GM21825 (cell line): ENCODE results near the gene ZSWIM8.
"Not testable (repeated sequence)": the region's sequence is repeated elsewhere in the genome, so short reads cannot be mapped to it uniquely, and the experiment has no call there.

Source experiments
- ATAC-seq: cut with Tn5 transposase; IDR thresholded peaks from one replicate; pipeline ENCODE4 v1.9.1; 2021; ENCODE audit warnings: mild to moderate bottlenecking, moderate library complexity; ENCODE audit not compliant: unreplicated experiment

Gene ZSWIM8, protein sequence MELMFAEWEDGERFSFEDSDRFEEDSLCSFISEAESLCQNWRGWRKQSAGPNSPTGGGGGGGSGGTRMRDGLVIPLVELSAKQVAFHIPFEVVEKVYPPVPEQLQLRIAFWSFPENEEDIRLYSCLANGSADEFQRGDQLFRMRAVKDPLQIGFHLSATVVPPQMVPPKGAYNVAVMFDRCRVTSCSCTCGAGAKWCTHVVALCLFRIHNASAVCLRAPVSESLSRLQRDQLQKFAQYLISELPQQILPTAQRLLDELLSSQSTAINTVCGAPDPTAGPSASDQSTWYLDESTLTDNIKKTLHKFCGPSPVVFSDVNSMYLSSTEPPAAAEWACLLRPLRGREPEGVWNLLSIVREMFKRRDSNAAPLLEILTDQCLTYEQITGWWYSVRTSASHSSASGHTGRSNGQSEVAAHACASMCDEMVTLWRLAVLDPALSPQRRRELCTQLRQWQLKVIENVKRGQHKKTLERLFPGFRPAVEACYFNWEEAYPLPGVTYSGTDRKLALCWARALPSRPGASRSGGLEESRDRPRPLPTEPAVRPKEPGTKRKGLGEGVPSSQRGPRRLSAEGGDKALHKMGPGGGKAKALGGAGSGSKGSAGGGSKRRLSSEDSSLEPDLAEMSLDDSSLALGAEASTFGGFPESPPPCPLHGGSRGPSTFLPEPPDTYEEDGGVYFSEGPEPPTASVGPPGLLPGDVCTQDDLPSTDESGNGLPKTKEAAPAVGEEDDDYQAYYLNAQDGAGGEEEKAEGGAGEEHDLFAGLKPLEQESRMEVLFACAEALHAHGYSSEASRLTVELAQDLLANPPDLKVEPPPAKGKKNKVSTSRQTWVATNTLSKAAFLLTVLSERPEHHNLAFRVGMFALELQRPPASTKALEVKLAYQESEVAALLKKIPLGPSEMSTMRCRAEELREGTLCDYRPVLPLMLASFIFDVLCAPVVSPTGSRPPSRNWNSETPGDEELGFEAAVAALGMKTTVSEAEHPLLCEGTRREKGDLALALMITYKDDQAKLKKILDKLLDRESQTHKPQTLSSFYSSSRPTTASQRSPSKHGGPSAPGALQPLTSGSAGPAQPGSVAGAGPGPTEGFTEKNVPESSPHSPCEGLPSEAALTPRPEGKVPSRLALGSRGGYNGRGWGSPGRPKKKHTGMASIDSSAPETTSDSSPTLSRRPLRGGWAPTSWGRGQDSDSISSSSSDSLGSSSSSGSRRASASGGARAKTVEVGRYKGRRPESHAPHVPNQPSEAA (N-terminal part only)

DNA sequence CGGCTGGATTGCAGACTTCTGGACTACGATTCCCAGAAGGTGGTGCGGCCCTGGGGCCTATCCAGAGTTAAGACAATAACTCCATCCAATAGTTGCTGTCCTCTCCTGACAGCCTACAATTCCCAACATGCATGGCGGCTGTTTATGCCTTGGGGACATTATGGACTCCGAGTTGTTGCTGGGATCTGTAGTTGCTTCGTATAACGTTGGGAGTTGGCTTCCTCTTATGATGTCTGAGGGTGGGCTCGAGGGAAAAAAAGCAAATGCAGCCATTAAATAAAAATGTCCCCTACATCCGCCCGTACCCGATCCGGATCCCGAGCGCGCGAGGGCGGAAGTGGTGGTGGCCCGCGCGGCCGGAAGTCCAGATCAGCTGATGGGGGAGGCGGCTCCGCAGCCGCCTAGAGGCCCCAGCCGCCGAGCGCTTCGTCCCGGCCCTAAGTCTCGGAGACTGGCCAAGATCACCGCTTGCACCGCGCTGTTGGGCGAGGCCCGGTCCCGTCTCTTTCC lies at the start of gene ZSWIM8:
ZSWIM8 (plus strand) TSS at position 396 of the 510 bp plus-strand sequence. CDS start 273 bp downstream, outside the sequence.
- ATAC-seq: peak; percentile 71

DNA sequence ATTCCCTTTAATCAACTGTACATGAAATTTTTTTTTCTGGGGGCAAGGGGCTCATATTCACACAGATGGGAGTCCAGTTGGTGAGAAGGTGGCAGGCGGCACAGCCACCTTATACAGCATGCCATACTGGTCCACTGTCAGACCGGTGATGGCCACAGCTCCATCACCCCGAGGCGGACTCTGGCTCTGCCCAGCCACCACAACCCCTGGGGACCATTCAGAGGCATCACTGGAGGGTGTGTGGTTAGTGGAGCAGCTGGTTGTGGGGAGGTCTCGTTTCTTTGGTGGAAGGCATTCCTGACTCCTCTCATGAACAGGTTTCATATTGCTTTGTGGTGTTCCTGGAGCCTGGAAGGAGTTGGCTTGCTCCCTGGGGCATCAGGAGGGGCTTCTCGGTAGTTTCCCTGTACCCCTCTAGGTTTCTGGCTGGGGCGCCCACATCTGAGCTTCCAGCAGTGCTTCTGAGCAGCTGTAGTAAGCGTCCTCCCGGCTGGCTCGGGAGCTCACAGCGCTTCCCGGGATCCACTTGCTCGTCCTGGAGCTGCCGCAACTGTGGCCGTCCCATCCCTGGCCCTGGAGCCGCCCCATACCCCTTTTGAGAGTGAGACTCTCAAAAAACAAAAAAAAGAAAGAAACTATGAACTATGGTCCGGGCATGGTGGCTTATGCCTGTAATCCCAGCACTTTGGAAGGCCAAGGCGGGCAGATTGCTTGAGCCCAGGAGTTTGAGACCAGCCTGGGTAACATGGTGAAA lies 44.7 kb upstream of the ZSWIM8 start:
- not testable (repeated sequence) for ATAC-seq

DNA sequence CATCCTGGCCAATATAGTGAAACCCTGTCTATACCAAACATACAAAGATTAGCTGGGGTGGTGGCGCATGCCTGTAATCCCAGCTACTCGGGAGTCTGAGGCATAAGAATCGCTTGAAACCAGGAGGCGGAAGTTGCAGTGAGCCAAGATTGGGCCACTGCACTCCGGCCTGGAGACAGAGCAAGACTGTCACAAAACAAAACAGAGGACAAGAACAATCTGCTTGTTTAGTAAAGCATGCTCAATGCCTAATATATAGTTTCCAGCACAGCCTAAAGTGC lies 43.0 kb upstream of the ZSWIM8 start:
- ATAC-seq: no peak

DNA sequence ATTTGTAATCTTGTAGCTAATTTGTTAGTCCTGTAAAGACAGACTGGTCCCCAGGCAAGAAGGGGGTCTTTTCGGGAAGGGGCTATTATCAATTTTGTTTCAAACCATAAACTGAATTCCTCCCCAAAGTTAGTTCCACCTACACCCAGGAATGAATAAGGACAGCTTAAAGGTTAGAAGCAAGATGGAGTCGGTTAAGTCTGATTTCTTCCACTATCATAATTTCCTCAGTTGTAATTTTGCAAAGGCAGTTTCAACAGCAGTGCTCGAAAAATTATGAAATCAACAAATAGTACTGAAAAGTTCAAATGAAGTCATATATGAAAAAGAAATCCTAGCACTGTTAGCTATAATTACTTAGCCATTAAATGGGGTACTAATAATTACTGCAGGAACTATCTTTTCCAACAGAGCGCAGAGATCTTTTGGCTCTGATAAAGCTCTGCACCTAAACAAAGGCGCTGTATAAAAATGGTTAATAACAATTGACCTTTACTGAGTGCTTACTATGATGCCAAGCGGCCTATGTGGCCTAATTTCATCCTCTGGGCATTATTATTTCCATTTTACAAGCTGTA lies 42.0 kb upstream of the ZSWIM8 start:
- ATAC-seq: no peak

DNA sequence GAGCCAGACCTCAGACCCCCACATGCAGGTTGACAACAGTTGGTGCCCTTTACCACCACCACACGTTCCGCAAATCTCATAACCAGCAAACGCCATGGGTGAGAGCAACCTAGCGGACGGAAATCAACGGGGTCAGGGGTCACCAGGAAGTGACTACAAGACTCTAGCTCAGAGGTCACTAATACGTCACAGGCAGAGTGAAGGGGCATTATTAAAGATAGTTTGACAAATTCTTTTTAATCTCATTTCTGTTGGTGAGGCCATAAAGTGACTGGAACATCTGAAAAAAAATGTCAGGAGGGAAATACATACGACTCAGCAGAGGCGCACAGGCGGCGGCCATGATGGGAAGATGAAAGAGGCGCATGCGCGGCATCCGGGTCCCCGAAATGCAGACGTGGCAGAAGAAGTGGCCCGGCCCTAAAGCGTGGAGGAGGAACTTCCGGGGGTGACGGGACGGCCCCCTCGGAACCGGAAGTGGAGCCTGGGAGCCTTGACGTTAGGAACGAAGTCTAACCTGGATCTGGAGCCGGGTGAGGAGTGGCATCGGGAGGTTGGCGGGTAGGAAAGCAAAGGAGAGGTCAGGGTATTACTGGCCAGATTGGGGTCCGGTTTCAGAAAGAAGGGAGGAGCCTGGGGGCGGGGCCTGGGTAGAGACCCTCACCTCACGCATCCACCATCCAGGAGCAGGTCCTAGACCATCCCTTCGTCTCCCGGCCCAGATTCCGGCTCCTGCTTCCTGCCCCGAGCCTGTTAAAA lies 41.3 kb upstream of the ZSWIM8 start, which contains the start of gene SEC24C:
SEC24C (plus strand) TSS at position 468 of the 759 bp plus-strand sequence. CDS start 2,461 bp downstream, outside the sequence.
- peak; percentile 86 for ATAC-seq

DNA sequence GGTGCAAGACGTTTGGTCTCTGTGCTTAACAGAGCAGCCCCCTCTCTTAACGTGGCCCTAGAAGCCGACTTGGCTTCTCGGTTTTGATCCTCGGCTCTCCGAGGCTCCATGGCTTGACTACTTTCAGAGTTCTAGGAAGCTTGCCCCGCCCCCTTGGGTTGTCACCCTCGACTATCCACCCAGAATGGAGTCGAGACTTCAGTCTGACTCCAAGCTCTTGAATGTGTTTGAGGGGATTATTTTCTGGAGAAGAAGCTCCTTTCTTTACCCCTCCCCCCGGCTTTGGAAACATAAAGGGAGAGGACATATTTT lies 40.8 kb upstream of the ZSWIM8 start:
- peak; percentile 27 for ATAC-seq

DNA sequence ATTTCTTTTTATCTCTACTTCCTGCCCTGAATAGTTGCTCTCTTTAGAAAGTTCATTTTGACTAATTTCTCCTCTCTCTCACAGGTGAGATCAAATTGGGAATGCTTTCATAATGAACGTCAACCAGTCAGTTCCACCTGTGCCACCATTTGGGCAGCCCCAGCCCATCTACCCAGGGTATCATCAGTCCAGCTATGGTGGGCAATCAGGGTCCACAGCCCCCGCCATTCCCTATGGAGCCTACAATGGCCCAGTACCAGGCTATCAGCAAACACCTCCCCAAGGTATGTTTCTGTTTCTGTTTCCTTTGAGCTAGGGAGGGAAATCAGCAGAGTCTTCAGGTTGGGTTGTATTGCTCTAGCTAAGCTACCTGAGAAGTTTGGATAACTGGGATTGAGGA lies 38.7 kb upstream of the ZSWIM8 start:
- no peak for ATAC-seq

DNA sequence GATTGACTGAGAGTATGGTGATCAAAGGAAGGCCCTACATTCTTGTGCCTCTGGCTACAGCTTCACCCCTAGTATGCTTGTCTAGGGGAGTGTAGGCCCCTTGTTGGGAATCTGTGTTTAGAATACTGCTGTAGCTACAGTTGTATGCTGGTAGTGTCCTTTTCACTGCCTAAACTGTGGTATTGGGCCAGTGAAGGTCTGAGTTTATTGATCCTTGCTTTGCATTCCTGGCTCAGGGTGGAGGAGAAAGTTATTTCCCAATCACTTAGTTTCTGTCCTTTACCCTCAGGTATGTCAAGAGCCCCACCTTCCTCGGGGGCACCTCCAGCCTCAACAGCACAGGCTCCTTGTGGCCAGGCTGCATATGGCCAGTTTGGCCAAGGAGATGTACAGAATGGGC lies 34.6 kb upstream of the ZSWIM8 start:
- ATAC-seq: no peak

DNA sequence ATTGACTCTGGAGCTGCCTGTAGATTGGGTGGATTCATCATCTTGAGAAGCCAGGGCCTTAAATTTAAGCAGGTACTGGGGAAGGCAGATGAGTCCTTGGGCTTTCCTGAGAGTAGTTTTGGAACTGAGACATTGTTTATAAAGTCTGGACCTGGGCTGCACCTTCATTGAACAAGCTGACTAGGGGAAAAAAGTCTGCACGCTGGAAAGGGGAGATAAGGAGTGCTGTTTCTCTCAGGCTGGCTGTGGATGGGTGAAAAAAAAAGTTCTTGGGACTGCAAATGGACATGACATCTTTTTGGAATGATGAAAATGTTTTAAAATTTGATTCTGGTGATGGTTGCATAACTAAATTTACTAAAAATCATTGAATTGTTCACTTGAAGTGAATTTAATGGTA lies 29.2 kb upstream of the ZSWIM8 start:
- no peak for ATAC-seq

DNA sequence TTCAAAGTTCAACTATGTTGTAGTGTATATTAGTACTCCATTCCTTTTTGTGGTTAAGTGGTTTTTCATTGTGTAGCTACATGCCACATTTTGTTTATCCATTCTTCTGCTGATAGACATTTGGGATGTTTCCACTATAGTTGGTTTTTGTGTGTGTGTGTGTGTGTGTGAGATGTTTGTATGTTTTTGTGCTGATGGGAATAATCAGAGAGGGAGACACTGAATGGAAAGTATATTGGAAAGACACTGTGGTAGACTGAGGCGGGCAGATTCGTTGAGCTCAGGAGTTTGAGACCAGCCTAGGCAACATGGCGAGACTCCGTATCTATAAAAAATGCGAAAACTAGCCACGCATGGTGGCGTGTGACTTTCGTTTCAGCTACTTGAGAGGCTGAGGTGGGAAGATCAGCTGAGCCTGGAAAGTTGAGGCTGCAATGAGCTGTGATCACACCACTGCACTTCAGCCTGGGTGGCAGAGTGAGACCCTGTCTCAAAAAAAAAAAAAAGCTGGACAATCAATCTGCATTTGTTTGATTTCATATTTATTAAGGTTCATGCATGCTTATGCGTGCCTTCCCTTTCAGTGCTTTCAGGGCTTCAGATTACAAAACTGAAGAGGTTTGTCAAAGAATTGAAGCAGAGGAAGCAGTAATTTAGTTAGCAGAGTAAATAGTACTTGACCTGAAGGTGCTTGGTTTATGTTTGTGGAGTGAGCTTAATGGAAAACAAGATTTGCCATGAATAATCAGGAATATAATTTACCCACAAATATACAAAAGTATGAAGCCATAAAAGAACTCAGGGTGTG lies 26.5 kb upstream of the ZSWIM8 start:
- no peak for ATAC-seq

DNA sequence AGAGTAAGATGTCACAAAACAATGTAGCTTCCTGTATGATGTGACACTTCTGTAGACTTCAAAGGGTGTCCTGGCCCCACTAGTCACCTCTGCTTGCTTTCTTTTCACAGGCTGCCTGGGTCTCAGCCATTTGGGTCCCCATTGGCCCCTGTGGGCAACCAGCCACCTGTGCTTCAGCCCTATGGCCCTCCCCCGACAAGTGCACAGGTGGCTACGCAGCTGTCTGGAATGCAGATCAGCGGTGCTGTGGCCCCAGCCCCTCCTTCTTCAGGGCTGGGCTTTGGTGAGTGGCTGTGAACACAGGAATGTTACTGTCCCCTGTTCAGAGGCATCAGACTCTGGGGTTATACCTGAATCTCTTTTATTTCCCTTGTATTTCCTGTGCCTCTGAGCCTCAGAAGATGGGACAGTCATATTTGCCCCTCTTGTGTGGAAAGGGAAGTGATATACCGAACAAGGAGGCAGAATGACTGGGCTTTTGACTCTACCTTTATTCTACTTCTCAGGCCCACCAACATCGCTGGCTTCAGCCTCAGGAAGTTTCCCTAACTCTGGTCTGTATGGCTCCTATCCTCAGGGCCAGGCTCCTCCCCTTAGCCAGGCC lies 25.8 kb upstream of the ZSWIM8 start:
- no peak for ATAC-seq

DNA sequence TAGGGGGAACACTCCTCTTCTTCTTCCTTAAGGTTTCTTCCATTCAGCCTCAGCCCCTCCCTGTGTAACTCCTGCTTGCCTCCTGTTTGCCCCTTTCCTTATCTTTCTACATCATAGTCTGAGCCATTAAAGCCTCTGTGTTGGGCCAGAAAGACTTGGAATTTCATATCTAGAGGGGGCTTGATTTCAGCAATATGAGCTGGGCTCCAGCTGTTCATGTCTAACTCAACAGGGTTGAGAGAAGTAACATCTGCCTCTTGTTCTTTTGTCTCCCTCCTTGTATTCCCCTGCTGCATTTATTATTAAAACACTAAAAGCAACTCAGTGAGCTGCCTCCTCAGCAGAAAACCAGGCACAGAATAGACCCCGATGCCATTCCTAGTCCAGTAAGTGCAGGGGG lies 23.6 kb upstream of the ZSWIM8 start:
- no peak for ATAC-seq

DNA sequence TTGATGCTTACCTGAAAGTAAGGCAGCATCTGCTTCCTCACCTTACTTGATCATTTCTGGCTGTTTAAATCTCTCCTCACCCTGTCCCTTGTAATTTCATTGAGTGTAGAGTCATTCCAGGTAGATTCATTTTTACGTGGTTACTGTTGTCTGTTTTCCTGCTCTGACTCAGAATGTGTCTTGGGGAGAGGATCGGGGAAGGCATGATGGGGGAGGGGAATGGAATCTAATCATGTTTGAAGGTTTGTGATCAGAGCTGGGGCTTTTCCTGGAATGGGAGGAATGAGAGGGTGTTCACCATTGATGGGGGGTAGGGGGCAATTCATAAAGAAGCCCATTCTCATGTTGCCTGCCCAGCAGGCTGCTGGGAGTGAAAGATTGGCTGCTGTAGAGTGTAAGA lies 22.5 kb upstream of the ZSWIM8 start:
- no peak for ATAC-seq

DNA sequence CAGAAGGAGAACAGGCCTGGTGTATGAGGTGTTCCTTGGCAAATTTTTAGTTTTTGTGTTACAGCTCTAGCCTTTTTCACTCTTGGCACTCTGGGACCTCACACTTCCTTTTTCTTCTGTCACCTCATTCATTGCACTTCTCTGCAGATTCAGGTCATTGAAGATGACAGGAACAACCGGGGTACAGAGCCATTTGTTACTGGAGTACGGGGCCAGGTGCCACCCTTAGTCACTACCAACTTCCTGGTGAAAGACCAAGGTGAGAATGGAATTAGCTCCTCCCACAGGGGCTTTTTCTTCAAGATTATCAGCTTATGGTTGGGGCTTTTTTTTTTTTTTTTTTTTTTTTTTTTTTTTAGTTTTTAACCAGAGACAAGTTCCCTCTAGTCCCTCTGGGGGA lies 22.1 kb upstream of the ZSWIM8 start:
- ATAC-seq: no peak

DNA sequence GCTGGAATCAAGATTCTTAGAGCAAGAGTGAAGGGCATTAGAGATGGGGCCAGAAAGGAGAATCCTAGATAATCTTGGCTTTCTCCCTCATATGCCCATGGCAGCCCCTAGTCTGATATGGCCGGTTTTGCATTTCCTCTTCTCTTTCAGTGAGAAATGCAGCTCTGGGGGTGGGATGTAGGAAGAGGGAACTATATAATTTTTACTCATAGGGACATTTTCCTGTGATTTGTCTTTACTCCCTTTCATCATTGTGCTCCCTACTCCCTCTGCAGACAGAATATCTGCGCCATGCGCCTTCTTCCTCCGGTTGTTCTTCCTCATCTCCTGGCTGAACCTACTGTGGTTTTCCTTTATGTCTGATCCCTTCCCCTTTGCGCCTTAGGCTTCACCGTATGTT lies 20.3 kb upstream of the ZSWIM8 start:
- no peak for ATAC-seq

DNA sequence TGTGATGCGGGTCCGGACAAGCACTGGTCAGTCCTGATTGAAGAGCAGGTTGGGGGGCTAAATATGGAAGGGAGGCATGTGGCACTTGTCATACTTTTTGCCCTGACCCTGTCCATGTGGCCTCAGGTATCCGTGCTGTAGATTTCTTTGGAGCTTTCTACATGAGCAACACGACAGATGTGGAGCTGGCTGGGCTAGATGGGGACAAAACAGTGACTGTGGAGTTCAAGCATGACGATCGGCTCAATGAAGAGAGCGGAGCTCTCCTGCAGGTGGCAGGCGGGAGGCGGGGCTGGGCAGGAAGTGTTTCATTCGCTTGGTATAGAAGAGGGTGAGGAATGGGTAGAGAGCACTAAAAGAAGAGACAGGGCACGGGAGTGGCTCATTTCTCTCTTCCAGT lies 16.5 kb upstream of the ZSWIM8 start:
- no peak for ATAC-seq

DNA sequence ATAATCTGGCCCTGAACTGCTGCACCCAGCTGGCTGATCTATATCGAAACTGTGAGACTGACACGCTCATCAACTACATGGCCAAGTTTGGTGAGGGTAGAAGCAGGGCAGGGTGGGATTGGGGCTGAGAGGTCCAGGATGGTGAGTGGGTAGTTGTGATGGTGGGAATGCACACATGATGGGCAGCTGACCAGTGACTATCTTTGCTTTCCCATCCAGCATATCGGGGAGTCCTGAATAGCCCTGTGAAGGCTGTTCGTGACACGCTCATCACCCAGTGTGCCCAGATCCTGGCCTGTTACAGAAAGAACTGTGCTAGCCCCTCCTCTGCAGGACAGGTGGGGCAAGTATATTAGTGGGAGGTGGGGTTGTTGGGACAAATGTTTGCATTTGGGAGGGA lies 16.0 kb upstream of the ZSWIM8 start:
- ATAC-seq: no peak

DNA sequence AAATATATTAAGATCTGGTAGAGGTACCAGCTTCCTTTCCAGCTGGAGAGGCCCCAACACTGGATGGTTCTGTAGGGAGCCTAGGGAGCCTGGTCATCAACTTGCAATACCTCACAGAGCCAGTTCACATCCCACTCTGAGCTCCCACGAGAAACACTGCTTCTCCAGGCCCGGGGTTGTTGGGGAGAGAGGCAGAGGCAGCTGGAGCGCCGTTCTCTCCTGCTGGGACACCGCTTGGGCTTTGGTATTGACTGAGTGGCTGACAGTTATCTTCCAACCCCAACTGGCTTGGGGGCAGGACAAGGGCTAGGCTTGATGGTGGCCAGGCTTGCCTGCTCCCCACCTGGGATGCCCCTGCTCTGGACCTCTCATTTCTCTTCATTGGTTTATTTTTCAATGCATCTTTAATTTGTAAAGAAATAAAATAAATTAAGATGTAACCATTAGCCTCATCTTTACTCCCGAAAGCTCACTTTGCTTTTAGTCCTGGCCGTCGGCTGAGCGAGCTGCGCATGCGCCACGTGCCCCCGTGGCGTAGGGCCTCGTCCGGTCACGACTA lies 13.6 kb upstream of the ZSWIM8 start:
- ATAC-seq: no peak
